ENCODE measurements around the gene UBL5.

UBL5 gene

GRCh38 chr19:9856609-9857008 is 28.9 kb downstream of the UBL5 start:
- in situ Hi-C loops (cut with HindIII; ENCODE audit: low sequenced_read_pairs): no loop called here
- TF ChIP-seq, protein P1, sequence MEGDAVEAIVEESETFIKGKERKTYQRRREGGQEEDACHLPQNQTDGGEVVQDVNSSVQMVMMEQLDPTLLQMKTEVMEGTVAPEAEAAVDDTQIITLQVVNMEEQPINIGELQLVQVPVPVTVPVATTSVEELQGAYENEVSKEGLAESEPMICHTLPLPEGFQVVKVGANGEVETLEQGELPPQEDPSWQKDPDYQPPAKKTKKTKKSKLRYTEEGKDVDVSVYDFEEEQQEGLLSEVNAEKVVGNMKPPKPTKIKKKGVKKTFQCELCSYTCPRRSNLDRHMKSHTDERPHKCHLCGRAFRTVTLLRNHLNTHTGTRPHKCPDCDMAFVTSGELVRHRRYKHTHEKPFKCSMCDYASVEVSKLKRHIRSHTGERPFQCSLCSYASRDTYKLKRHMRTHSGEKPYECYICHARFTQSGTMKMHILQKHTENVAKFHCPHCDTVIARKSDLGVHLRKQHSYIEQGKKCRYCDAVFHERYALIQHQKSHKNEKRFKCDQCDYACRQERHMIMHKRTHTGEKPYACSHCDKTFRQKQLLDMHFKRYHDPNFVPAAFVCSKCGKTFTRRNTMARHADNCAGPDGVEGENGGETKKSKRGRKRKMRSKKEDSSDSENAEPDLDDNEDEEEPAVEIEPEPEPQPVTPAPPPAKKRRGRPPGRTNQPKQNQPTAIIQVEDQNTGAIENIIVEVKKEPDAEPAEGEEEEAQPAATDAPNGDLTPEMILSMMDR (IDR thresholded peaks at IDR 0.05; ENCODE audit: low read depth, low read length): no peak
- no peak for DNase-seq (ENCODE audit: low read depth, low spot score)
- no peak overlapping the region for H3K4me3 ChIP-seq (ENCODE audit: low read depth, low read length)

GRCh38 chr19:9857076-9857721 is 29.5 kb downstream of the UBL5 start:
- no peak overlapping the region for H3K4me3 ChIP-seq (ENCODE audit: low read depth, low read length)
- TF ChIP-seq, protein P1 (IDR thresholded peaks at IDR 0.05; ENCODE audit: low read depth, low read length): no peak
- in situ Hi-C loops (cut with HindIII; ENCODE audit: low sequenced_read_pairs): no loop called here
- no peak for DNase-seq (ENCODE audit: low read depth, low spot score)

DNA sequence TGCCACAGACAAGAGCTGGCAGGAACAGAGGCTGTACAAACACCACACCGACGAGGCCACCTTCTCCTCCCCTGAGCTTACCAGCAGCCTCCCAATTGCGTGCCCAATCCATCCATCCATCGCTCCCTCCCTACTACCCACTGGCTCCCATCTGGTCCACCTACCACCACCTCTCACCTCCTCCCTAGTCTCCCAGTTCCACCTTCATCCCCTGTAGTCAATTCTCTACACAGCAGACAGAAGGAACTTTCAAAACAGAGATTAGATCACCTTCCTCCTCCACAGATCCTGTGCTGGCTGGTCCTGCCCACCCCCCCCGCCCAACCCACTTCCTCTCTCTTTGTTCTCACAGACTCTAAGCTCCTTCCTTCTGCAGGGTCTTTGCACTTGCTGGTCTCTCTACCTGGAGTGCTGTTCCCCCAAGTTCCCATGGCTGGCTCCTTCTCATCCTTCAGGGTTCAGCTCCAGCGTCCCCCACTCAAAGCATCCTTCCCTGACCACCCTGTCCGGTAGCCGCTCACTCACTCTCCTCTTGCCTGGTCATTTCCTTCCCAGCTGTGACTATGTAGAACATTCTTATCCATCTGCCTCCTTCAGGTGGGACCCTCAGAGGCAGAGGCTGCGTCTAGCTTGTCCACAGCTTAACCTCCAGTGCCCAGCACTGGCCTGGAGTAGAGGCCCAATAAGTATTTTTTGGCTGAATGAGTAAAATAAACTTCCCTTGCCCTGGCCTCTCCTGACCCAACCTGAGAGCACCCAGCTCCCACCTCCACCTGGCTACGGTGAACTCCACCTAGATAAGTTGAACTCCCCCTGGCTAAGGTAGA is 30.4 kb downstream of the UBL5 start:
- no peak for DNase-seq (ENCODE audit: low read depth, low spot score)
- in situ Hi-C loops (cut with HindIII; ENCODE audit: low sequenced_read_pairs): no loop called here
- no peak overlapping the region for H3K4me3 ChIP-seq (ENCODE audit: low read depth, low read length)
- TF ChIP-seq, protein P1 (IDR thresholded peaks at IDR 0.05; ENCODE audit: low read depth, low read length): no peak

DNA sequence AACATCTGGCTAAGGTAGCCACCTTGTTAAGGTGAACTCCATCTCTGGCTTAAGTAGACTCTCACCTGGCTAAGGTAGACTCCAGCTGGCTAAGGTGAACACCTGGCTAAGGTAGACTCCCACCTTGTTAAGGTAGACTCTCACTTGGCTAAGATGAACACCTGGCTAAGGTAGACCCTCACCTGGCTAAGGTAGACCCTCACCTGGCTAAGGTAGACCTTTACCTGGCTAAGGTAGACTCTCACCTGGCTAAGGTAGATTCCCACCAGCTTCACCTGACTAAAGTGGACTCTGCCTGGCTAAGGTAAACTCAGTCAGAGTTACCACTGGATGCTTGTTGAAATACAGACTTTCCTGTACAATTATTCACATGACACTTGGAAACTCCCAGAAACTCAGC is 31.0 kb downstream of the UBL5 start:
- no peak for DNase-seq (ENCODE audit: low read depth, low spot score)
- in situ Hi-C loops (cut with HindIII; ENCODE audit: low sequenced_read_pairs): no loop called here
- H3K4me3 ChIP-seq (ENCODE audit: low read depth, low read length): no peak overlapping the region
- TF ChIP-seq, protein P1 (IDR thresholded peaks at IDR 0.05; ENCODE audit: low read depth, low read length): no peak

- in situ Hi-C loops (cut with HindIII; ENCODE audit: low sequenced_read_pairs): no loop called here
- TF ChIP-seq, protein P1 (IDR thresholded peaks at IDR 0.05; ENCODE audit: low read depth, low read length): no peak
These were observed 32.7 kb downstream of the UBL5 start for GRCh38 chr19:9860407-9860806.

GRCh38 chr19:9861503-9861902 is 33.8 kb downstream of the UBL5 start:
- TF ChIP-seq, protein P1 (IDR thresholded peaks at IDR 0.05; ENCODE audit: low read depth, low read length): no peak
- no peak for DNase-seq (ENCODE audit: low read depth, low spot score)
- in situ Hi-C loops (cut with HindIII; ENCODE audit: low sequenced_read_pairs): no loop called here
- H3K4me3 ChIP-seq (ENCODE audit: low read depth, low read length): no peak overlapping the region

More at GRCh38 chr19:9860407-9860806, 32.7 kb downstream of the UBL5 start:
- no peak for DNase-seq (ENCODE audit: low read depth, low spot score)
- H3K4me3 ChIP-seq (ENCODE audit: low read depth, low read length): no peak overlapping the region
